Lung (tissue), 12 donors: ENCODE results near the gene MAPK9. TPM values are rescaled to one million over a fixed set of nuclear protein-coding genes. Genes with fewer than 3 reads are reported as not detected.

ENCODE experiments used
- ATAC-seq: fragments of 200-7000 bp; cut with Tn5 transposase; one replicate; pipeline ENCODE4 v1.9.1; 2020; ENCODE audit warnings: moderate number of reproducible peaks; ENCODE audit not compliant: insufficient read depth, low FRiP score
- DNase-seq, 3 donors: peaks; one replicate each; pipeline ENCODE4 v3.0.0-alpha.2; 2013 to 2017
- H3K27ac ChIP-seq, 2 donors: one replicate each; pipeline ENCODE4 v1.5.1; 2013; ENCODE audit warnings: mild to moderate bottlenecking in 2 of 2, moderate library complexity in 2 of 2, control low read depth in 1 of 2, inconsistent platforms in 1 of 2, low read depth in 1 of 2, low read length in 1 of 2
- H3K27me3 ChIP-seq, 3 donors: one replicate each; pipeline ENCODE4 v1.5.1; 2013; ENCODE audit warnings: low read length in 2 of 3; ENCODE audit not compliant: control insufficient read depth in 3 of 3, insufficient read depth in 3 of 3
- H3K36me3 ChIP-seq, 4 donors: one replicate each; pipeline ENCODE4 v1.5.1; 2013; ENCODE audit warnings: low read length in 4 of 4, mild to moderate bottlenecking in 1 of 4, moderate library complexity in 1 of 4; ENCODE audit not compliant: control insufficient read depth in 4 of 4, insufficient read depth in 4 of 4
- H3K4me1 ChIP-seq, 5 donors: one replicate each; pipeline ENCODE4 v1.5.1; 2013; ENCODE audit warnings: low read length in 5 of 5, mild to moderate bottlenecking in 2 of 5, moderate library complexity in 1 of 5; ENCODE audit not compliant: control insufficient read depth in 5 of 5, insufficient read depth in 5 of 5
- H3K4me3 ChIP-seq: one replicate; pipeline ENCODE4 v1.5.1; 2013; ENCODE audit warnings: mild to moderate bottlenecking, control low read depth, moderate library complexity
- H3K9ac ChIP-seq, 2 donors: one replicate each; pipeline ENCODE4 v1.5.1; 2013; ENCODE audit warnings: low read length in 2 of 2, control low read depth in 1 of 2; ENCODE audit not compliant: insufficient read depth in 1 of 2
- H3K9me3 ChIP-seq, 4 donors: one replicate each; pipeline ENCODE4 v1.5.1; 2013; ENCODE audit warnings: low read length in 3 of 4, mild to moderate bottlenecking in 1 of 4, moderate library complexity in 1 of 4; ENCODE audit not compliant: control insufficient read depth in 4 of 4, insufficient read depth in 3 of 4
- CTCF ChIP-seq: IDR thresholded peaks from 2 replicates; pipeline ENCODE4 v1.5.1; 2012; ENCODE audit warnings: mild to moderate bottlenecking; ENCODE audit errors: control extremely low read depth, extremely low read depth
- WGBS, 2 donors: extraction: QIAGEN DNeasy Blood & Tissue Kit; methylation state at CpG; one replicate each; pipeline ENCODE4 v1.1.7; 2013; 5-methylcytosine and 5-hydroxymethylcytosine counted together
- polyA plus RNA-seq, 2 donors: library from polyadenylated mRNA; stranded (reverse); fragments of 200-250 nt; gene quantifications; one replicate each; pipeline ENCODE4 v1.2.1, GENCODE V29; 2013
- total RNA-seq, 2 donors: library from RNA; depleted of rRNA in 1 of 2; stranded (reverse); fragments of >200 nt in 1 of 2; gene quantifications; one replicate each; pipeline ENCODE4 v1.2.1, GENCODE V29; 2014 to 2021
- donor health status: control.
- donor health status: control.
- donor health status: Bipolar disorder and iron deficiency.
- donor health status: healthy.
- donor health status: DM: yes; HTN: yes; CAD: no.

The MAPK9 gene
- total and polyA plus RNA-seq, 4 donors: 13.1 to 38.1 (median 23.6) TPM

DNA sequence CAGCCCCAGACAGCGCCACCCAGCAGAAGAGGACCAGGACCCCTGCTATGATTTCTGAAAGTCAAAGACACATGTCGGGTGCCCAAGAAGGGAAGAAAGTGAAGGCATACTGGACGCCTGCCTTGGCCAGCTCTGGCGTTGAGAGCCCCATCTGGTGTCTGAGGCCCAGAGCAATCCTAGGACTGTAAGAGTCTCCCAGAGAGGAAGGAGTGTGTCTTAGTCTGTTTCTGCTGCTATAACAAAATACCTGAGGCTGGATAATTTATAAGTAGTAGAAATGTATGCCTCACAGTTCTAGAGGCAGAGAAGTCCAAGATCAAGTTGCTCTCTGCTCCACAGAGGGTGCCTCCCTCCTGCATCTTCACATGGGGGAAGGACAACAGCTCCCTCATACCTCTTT lies 93.7 kb downstream of the MAPK9 start:
- TF ChIP-seq CTCF: no peak
- H3K27me3 ChIP-seq: no peaks in the 10 kb centered on the region
- H3K9ac ChIP-seq: no peak overlapping the region
- DNase-seq: no peak
- peaks cover 0 to 7% (median 0%) of the 10 kb centered on the region in 4 donors for H3K9me3 ChIP-seq
- no peak for ATAC-seq
- no peaks in the 10 kb centered on the region for H3K36me3 ChIP-seq
- H3K27ac ChIP-seq: no peak overlapping the region
- H3K4me3 ChIP-seq: no peak overlapping the region
- H3K4me1 ChIP-seq: no peaks in the 10 kb centered on the region
- 97% methylated on average over 4 of the region's 4 CpGs for WGBS, 2 donors

DNA sequence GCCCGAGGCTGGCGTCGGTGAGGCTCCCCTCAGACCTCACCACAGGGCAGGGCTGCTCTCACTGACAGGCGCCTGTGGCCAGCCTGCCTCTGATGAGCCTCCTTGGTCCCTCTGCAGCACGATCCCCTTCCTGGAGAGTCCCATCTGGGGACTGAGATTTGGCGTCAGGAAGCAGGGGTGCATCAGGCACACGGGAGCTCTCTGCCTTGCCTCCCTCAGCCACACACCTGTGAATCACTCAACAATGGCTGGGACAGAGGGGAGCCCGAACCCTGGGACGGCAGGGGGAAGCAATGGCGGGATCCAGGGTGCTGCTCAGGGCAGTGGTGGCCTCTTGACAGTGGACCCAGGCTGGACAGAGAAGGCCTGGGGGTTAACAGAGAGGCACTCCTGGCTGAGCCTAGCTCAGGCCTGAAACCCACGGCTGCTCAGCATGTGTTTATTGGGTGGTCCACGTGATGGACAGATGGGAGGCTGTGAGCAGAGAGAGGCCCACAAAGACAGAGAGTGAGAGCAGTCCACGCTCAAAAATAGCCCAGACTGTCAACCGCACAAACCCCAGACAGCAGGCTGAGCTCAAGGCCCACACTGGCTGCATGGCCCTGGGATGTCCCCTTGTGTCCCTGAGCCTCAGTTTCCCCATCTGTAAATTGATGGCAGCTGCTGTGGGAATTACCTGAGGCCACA lies 94.7 kb downstream of the MAPK9 start:
- H3K27ac ChIP-seq: no peak overlapping the region
- H3K9me3 ChIP-seq: peaks cover 0 to 7% (median 0%) of the 10 kb centered on the region in 4 donors
- WGBS, 2 donors: 80 to 86% methylated on average over 14 of the region's 14 CpGs
- no peak overlapping the region for H3K9ac ChIP-seq
- no peaks in the 10 kb centered on the region for H3K4me1 ChIP-seq
- no peaks in the 10 kb centered on the region for H3K27me3 ChIP-seq
- no peak for TF ChIP-seq CTCF
- DNase-seq (no peak), ATAC-seq (no peak)
- no peak overlapping the region for H3K4me3 ChIP-seq
- no peaks in the 10 kb centered on the region for H3K36me3 ChIP-seq

- Histone ChIP-seq H3K36me3 (no peaks in the 10 kb centered on the region), H3K27me3 (no peaks in the 10 kb centered on the region), H3K9me3 (peaks cover 0 to 7% (median 0%) of the 10 kb centered on the region in 4 donors), H3K9ac (no peak overlapping the region), H3K4me1 (no peaks in the 10 kb centered on the region), H3K4me3 (no peak overlapping the region), H3K27ac (no peak overlapping the region)
- no peak for DNase-seq
- 89 to 93% methylated on average over 34 of the region's 34 CpGs for WGBS, 2 donors
- no peak for ATAC-seq
- TF ChIP-seq CTCF: no peak
Observed at GRCh38 chr5:180194410-180195345, 97.2 kb downstream of the MAPK9 start.
